RWPE2 (cell line): ENCODE measurements around the gene ZFYVE21.

ENCODE experiments used
- ATAC-seq: fragments of 200-7000 bp; cut with Tn5 transposase; 3 replicates; pipeline ENCODE4 v1.9.1; 2021; ENCODE audit warnings: low read depth
- DNase-seq: peaks from one replicate; pipeline ENCODE4 v3.0.0-alpha.2; 2020; ENCODE audit warnings: low spot score
- H3K27ac ChIP-seq: fragments of 450-650 bp; 2 replicates; pipeline ENCODE4 v1.5.1; 2017; ENCODE audit warnings: mild to moderate bottlenecking; ENCODE audit not compliant: poor library complexity, severe bottlenecking
- H3K27me3 ChIP-seq: fragments of 250-450 bp; sonication (Bioruptor Pico); 2 replicates; pipeline ENCODE4 v1.5.1; 2021; ENCODE audit warnings: mild to moderate bottlenecking, moderate library complexity; ENCODE audit not compliant: insufficient read depth, poor library complexity, severe bottlenecking
- H3K36me3 ChIP-seq: fragments of 250-450 bp; sonication (Bioruptor Pico); 2 replicates; pipeline ENCODE4 v1.5.1; 2020; ENCODE audit warnings: low read depth, mild to moderate bottlenecking, moderate library complexity
- H3K4me1 ChIP-seq: fragments of 250-450 bp; sonication (Bioruptor Pico); 2 replicates; pipeline ENCODE4 v1.5.1; 2021; ENCODE audit warnings: mild to moderate bottlenecking, moderate library complexity; ENCODE audit not compliant: insufficient read depth, poor library complexity, severe bottlenecking
- H3K4me3 ChIP-seq: fragments of 250-450 bp; sonication (Bioruptor Pico); 2 replicates; pipeline ENCODE4 v1.5.1; 2021; ENCODE audit warnings: mild to moderate bottlenecking, moderate library complexity; ENCODE audit not compliant: severe bottlenecking
- H3K9me3 ChIP-seq: fragments of 250-450 bp; sonication (Bioruptor Pico); 2 replicates; pipeline ENCODE4 v1.5.1; 2021; ENCODE audit warnings: mild to moderate bottlenecking, moderate library complexity; ENCODE audit not compliant: severe bottlenecking
- CTCF ChIP-seq: fragments of 450-650 bp; IDR thresholded peaks from one replicate; pipeline ENCODE4 v1.5.1; 2017; ENCODE audit warnings: mild to moderate bottlenecking, moderate library complexity; ENCODE audit not compliant: poor library complexity, severe bottlenecking

The ZFYVE21 gene

GRCh38 chr14:103715052-103716000, at the start of gene ZFYVE21, which contains the start of gene XRCC3:
Gene ZFYVE21, plus strand, starts transcription at chr14:103715810. Its CDS starts 32 bp downstream, at chr14:103715842.
Gene XRCC3, minus strand, starts transcription at chr14:103715451. Its CDS starts 4,364 bp downstream, at chr14:103711087.
- peak; percentile 100 for DNase-seq
- peaks cover 41% of the 10 kb centered on the region for H3K36me3 ChIP-seq
- ATAC-seq = peak; percentile 88

GRCh38 chr14:103667671-103668070, 47.9 kb upstream of the ZFYVE21 start:
- DNase-seq (no peak), ATAC-seq (no peak)
- H3K27ac ChIP-seq = no peak overlapping the region
- H3K4me1 ChIP-seq = no peaks in the 10 kb centered on the region
- no peak for TF ChIP-seq CTCF
- no peaks in the 10 kb centered on the region for H3K9me3 ChIP-seq
- peaks cover 94% of the 10 kb centered on the region for H3K36me3 ChIP-seq
- H3K27me3 ChIP-seq = no peaks in the 10 kb centered on the region
- no peak overlapping the region for H3K4me3 ChIP-seq

More at GRCh38 chr14:103715052-103716000, at the start of gene ZFYVE21, which contains the start of gene XRCC3:
- peak within 1 kb of the TSS; percentile 77 for H3K4me3 ChIP-seq
- TF ChIP-seq CTCF = no peak
- peak within 1 kb of the TSS; percentile 86 for H3K27ac ChIP-seq
- peaks cover 36% of the 10 kb centered on the region for H3K4me1 ChIP-seq
- H3K9me3 ChIP-seq = no peaks in the 10 kb centered on the region
- H3K27me3 ChIP-seq = no peaks in the 10 kb centered on the region

- Histone ChIP-seq H3K27ac (no peak overlapping the region), H3K36me3 (peaks cover 94% of the 10 kb centered on the region), H3K9me3 (no peaks in the 10 kb centered on the region), H3K27me3 (no peaks in the 10 kb centered on the region), H3K4me1 (no peaks in the 10 kb centered on the region), H3K4me3 (no peak overlapping the region)
- TF ChIP-seq CTCF = no peak
- ATAC-seq (no peak), DNase-seq (no peak)
These were observed 47.5 kb upstream of the ZFYVE21 start for GRCh38 chr14:103668117-103668516.

GRCh38 chr14:103669370-103669769, 46.2 kb upstream of the ZFYVE21 start:
- H3K27me3 ChIP-seq = no peaks in the 10 kb centered on the region
- H3K27ac ChIP-seq = no peak overlapping the region
- DNase-seq (no peak), ATAC-seq (no peak)
- H3K4me1 ChIP-seq = no peaks in the 10 kb centered on the region
- TF ChIP-seq CTCF = no peak
- H3K36me3 ChIP-seq = peaks cover 94% of the 10 kb centered on the region
- H3K4me3 ChIP-seq = no peak overlapping the region
- H3K9me3 ChIP-seq = no peaks in the 10 kb centered on the region
